GM19463 (cell line): ENCODE results near the gene SYNDIG1.

Experiments used
- ATAC-seq: cut with Tn5 transposase; IDR thresholded peaks from one replicate; pipeline ENCODE4 v1.9.1; 2021; ENCODE audit warnings: mild to moderate bottlenecking, moderate library complexity; ENCODE audit not compliant: unreplicated experiment

SYNDIG1 gene

DNA sequence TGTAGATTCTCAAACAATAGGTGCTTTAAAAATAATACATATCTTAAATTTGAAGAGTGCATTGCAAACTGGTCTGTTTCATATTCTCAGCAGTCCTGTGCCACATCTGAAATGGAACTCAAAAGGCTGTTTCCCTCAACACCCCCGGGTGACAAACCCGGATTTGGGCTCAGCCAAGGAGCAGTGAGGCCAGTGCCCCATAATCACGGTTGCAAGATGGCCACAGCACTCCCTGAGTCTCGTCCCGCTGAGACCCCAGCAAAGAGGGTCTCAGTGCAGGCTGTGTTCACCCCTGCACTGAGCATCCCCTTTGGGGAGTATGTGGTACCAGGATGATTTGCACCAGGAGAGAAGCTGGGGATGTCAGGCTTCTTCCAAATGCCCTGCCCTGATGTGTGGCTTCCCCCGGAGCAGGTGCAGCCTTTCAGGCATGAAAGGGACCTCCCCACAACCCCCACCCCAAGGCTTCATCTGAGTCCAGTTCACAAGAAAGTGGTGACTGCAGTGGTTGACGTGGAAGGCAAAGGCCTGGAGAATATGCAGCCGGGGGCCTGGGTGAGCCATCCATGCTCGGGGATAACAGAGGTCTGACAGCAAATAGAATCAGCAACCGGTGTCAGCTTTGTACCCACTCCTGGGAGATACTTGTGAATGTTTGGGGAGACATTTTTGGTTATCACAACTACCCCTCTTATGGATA, 202.9 kb downstream of the SYNDIG1 start:
- ATAC-seq, result no peak

DNA sequence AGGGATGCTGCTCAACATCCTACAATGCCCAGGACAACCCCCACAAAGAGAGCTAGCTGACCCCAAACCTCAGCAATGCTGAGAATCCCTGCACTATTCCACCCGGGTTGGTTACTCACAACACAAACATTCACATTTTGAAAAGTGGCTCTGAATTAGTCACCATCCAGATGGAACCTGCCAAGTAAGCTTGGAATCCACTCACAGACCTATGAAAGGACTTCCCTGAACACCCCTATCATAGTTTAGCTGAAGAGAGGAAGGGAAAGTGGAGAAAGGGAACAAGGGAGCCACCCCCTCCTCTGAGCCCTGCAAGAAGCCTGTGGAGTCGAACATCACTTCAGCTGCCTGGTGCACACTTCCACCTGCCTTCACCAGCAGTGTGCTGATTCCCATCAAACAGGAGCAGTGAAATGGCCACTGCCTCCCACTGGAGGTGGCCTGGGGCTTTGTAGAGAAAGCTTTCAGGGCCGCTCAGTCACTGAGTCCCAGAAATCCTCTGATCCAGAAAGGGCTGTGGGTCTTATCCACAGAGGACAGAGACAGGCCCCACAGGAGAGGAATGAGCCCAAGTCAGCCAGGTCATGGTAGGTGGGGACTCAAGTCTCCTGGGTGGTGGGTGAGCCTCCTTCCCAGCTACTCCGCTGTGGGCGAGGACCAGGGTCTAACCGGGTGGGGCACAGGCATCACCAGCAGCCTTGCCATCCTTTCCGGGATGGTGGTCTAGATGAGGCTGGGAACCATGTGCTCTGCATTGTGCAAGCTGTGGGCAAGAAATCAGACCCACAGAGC, 203.7 kb downstream of the SYNDIG1 start:
- ATAC-seq, result no peak

DNA sequence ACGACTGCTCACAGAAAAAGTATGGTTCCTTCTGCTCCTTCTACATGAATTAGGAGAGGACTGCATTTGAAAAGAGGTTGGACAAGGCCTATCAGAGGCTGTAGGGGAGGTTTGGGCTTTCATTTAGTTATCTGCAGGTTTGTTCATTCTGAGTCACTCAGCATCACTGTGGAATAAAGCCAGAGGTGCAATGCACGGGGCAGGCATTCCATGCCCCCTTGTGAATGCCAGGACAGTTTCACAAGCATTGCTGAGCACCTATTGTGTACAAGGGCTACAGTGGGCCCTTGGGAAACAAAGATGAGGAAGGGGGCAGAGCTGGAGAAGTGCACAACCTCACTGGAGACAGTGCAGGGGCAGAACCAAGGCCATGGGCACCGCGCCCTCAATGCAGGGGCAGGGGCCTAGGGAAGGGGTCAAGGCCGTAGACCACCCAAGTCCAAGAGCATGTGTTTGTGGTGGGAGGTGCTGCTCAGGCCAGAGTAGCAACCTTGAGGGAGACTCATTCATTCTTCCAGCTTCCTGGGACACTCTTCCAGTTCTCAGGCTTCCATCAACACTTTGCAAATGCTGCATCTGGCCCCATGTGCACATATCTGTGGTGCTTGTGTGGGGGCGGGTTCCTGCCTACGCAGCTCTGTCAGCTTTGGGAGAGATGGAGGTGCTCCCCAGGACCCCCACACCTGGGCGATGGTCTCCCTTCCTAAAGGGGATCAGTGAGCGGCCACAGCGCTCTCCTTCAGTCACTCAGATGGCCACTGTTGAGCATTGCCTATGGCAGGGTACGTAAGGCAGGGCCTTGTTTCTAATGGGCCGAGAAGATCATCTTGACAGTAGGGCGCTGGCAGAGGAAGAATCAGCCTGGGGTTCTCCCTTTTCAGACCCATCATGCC, 204.5 kb downstream of the SYNDIG1 start:
- ATAC-seq, result no peak

DNA sequence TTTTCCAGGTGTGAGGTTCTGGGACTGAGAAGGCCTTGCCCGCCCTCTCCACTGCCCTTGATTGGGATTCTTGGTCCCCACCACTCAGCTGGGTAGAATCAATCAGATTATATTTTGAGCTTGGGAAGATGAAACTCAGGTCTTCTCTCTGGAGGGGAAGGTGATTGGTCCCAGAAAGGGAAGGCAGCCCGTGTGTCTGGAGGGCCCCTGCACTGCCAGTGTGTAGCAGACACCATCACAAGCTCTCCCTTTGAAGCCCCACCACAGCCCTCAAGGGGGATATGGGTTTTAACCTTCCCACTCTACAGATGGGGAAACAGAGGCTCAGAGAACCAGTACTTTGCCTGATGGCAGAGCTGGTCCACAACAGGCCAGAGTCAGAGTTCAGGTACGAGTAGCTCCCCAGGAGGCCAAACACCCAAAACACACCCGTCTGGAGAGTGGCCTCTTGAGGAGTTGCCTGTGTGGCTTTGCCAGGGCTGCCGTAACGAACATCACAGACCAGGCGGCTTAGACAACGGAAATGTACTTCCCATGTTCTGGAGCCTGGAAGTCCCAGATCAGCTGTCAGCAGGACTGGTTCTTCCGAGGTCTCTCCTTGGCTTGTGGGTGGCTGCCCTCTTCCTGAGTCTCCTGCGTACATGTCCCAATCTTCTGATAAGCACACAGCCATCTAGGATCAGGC, 205.6 kb downstream of the SYNDIG1 start:
- no peak for ATAC-seq

DNA sequence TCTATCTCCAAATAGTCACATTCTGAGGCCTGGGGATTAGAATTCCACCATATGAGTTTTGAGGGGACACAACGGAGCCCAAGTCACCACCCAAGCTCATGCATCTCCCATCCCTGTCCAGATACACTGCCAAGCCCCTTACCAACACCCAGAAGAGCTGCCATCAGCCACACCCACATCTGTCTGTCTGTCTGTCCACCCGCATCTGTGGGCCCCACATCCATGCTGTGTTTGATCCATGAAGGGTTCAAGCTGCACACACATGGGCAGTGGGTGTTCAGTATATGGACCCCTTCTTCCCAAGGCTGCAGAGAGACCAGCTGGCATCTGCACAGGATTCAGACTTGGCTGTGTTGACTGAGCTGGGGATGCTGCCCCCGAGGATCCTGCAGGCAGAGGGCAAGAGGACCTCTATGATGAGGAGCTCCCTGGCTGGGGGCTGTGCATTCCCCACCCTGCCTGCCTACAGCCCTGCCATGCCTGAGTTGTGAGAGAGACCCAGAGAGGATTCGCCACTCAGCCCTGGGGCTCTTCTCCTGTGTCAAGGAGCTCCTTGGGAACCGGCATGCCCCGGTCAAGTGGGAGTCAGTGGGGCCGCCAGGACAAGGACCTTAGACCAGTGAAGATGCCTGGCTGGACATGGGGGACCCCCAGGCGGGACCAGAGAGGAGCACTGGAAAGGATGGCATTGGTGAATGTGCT, 206.4 kb downstream of the SYNDIG1 start:
- ATAC-seq, result no peak

DNA sequence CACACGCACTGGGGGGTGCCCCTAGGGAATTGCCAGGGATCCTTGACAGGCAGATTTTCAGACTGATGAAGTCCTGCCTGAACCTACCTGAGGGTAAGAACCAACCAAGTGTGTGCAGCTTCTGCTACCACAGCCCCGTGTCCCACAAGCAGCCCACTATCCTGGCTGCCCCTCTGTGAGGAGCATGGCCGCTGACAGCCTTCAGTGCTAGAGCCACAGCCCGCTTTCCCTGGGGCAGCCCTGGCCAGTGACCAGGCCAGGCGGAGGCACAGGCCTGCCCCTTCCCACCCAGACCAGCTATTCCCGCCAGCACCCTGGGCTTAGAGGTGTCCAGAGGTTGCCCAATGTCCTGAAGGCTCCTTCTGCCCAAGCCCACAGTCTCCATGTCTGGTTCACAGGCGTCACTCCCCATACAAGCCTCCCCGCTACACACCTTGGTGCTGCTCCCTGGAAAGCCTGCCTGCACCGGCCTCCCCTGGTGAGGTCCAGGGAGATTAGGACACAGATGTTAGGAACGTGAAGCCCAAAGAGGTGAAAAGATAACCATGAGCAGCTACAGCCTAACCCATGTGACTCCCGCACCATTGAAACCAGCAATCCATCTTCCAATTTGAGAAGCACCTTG, 207.0 kb downstream of the SYNDIG1 start:
- no peak for ATAC-seq

DNA sequence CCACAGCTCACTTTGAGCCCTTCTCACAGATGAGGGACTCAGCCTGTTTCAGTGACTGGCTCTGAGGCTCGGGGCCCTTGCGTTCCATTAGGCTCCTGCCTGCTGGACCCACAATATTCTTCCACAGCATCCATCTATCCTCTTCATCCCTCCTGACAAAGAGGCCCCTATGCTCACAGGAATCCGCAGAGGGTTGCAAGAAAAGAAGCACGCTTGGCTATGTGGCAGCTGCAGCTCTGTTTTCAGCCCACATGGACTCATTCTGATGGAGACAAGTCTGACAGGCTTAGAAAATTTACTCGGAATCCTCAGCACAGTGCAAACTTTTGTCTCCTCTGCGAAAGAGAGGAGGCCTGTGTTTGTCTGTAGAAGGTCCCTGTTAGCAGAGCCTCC, 207.5 kb downstream of the SYNDIG1 start:
- no peak for ATAC-seq

DNA sequence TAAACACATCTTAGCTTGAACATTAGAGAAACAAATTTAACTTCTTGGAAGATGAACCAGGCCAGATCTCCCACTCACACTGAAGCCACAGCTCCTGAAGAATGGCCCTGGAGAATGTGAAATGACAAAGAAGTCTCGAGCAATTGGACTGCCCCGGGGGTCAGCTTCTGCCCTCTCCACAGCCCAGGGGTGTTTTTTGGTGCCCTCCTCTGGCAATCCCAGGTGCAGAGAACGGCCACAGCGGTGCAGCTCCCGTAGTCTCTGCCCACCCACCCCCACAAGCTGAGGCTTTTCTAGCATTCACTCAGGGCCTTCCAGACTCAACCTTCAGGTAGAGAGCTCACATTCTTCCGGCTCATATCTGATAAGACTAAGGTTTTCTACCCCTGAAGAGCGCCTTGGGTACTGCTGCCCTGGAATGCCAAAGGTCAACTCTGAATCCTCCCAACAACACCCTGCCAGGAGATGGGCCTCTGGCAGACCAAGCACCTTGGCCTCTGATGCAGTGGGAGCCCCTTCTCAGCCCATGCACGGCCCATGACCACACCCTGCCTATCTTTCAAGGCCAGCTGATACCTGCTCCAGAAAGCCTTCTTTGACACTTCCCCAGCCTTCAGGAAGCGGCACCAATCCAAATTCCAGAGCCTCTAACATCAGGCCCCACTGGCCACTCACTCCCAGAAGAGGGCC, 208.3 kb downstream of the SYNDIG1 start:
- ATAC-seq, result no peak

DNA sequence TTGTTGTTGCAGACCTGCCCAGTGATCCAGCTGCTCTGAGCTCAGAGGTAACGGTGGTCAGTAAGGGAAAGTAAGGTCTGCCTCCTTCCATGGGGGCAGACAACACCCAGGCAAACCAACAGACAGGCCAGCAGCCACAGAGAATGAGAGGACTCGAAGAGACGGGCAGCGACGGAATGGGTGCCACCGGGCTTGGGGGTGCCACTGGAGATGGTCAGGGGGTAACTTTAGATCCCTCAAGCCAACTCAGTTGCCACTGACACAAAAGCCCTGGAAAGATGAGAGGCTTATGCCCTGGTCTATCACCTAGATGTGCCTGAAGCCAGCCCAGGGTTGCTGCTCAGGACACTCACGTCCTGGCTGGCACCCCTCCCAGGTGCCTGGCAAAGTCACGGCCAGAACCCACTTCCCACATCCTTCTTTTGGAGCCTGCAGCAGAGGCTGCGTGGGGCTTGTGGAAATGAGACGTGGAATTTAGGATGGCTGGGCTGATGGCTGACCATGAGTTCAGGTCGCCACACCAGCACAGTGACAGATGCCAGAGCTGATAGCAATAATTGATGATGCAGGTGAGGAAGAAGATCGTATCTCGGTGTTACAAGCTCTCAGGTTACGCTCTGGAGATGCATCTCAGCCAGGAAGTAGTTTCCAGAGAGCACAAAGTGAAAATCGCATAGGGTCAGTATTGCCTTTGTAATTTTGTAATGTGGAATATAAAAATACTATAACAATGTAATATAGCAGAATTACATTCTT, 209.1 kb downstream of the SYNDIG1 start:
- ATAC-seq, result no peak

DNA sequence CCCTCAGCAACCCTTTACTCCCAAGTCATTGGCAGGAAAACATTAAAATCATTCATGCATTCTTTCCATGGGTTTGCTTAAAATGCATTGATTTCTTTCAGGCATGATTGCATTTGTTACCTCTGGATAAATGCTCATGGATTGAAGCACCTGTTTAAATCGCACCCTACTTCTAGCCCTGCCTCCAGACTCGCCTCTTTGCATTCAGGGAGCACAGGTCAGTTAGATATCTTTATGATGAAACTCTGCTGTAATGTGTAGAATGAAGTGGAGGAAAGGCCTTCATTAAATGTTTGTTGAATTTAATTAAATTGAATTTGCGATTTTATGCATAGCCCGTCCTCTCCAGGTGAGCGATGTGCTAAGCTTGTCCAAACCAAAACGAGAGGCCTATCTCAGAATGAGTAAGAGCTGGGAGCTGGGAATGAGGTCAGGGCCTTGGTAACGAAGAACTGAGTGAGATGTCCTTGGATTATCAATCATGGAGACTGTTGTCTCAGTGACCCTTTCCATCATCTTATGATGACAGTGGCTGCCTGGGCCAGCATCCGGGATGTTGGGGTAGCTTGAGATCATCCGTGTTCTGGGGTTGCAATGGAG, 210.1 kb downstream of the SYNDIG1 start:
- no peak for ATAC-seq

DNA sequence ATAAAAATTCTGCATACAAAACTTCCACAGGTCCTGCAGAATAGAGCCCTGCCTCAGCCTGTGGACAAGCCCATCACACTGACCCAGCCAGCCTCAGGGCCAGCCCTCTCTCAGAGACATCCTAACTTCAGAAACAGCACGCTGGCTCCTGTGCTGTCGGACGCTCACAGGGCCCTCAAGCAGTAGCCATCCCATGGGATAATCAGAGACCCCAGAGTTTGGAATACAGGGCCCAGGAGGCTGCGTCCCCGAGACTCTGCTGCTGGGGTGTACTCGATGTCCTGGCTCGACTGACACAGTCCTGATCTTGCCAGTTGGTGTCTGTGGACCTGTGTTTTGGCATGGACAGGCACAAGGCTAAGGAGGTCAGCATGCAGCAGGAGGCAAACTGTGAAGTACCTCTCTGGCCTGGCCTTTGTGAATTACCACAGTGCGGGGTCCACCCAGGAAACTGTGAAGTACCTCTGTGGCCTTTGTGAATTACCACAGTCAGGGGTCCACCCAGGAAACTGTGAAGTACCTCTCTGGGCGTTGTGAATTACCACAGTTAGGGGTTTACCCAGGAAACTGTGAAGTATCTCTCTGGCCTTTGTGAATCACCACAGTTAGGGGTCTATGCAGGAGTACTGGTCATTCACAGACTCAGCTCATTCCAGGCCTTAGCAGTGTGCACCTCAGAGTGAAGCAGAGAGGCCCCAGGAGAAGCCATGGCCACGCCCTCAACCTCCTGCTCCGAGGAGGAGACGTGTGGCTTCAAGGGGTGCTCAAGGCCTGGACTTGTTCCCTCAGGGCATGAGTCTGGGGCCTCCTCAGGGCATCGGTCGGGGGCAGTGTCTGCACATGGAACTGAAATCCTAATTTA, 212.4 kb downstream of the SYNDIG1 start:
- no peak for ATAC-seq

DNA sequence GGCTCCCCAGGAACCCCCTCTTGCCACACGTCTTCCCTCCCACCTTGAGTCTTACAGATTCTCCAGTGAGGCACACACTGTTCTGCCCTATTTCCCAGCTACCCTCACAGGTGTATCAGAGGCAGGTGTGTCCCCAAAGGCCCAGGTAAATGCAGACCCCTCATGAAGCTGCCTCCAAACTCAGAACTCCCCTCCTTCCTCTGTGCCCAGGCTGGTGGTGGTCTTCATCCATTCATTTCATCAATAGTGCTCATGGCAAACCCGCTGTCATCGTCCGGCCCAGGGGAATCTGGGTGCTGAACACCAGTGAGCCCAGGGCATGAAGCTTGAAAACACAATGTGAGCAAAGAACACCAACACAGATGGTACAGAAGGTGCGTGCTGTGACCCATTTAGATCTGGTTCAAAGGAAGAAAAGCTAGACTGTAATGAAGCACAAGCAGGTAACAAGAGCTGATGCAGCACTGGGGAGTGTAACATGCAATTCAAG, 213.1 kb downstream of the SYNDIG1 start:
- no peak for ATAC-seq

DNA sequence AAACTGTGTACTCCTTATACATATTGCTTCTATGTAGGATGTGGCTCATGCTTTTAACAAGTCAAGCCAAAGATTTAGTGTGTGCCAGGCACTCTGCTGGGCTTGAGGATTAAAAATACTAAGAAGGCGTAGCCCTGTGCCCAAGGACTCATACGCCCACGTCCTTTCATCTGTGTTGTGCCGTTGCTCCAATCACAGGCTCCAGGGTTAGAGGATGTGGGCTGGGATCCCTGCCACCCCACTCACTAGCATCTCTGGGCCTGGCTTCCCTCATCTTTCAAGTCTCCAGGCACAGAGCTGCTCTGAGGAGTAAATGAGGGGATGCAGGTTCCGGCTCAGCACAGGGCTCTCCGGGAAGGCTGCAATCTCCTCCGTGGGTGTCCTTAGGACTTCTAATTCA, 214.2 kb downstream of the SYNDIG1 start:
- ATAC-seq, result no peak

DNA sequence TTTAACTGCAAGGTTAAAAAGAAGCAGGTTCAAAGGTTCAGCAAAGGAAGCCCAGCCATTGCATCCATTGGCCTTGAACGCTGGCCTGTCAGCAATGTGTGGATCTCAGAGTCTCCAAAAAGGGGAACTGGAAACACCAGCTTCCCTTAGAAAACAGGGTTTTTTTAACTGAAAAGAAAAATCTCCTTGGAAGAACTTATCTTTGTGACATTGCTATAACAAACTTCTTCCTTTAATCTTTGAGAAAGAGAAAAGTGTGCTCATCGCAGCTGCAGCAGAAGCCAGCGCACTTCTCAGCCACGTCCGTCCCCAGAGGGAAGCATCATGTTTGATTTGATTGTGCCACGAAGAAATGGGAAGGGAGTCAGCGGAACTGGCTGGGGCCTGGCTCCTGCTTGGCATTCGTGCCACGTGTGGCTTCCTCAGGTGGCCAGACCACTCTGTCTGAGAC, 215.0 kb downstream of the SYNDIG1 start:
- no peak for ATAC-seq

DNA sequence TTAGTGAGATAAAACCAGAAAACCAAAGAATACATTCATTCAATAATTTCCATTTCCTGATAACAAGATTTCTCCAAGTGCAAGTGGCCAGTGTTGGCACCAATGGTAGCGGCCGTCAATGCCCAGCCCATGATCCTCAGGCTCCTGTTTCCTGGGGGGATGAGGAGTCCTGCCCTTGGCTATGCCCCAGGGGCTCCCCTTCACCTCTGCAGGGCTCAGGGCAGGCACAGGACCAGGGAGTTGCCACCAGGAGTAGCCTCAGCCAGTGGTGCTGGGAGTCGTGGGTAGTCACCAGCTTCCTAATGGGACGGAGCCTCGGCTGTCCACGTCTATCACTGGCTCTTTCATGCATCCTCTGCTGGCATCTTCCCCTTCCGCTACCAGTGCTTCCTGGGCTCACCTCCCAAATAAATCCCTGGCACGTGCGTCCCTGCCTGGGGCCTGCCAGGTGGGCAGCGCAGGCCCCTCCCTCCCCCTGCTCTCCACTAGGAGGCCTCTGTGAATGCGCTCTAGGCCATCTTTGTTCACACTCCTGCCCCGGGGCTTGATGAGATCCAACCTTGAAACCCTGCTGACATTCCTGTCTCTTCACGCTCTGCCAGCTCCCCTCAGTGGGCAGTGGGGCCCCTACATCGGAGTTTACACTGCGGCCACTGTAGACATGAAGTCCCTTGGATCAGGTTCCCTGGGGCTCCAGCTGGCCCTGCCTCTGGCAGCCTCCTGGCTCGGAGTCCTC, 215.7 kb downstream of the SYNDIG1 start:
- ATAC-seq, result no peak

DNA sequence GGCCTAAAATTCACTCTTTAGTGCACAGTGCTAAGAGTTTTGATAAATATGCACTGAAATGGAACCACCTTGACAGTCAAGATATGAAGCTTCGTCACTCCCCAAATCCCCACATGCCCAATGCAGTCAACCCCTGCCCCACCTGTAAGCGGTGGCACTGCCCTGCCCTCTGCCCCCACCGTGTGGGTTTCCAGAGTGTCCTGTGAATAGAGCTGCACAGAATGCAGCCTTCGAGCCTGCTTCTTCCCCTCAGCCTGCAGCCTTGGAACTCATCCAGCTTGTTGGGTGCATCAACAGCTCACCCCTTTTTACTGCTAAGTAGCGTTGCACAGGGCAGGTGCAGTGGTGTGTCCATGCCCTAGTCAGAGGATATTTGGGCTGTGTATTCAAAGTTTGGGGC, 216.3 kb downstream of the SYNDIG1 start:
- no peak for ATAC-seq
